K562 (cell line): Measurements from ENCODE around the gene ITGA6. TPM values are rescaled to one million over a fixed set of nuclear protein-coding genes. Genes with fewer than 3 reads are reported as not detected.

Source experiments
- ATAC-seq: fragments of 200-7000 bp; cut with Tn5 transposase; 3 replicates; pipeline ENCODE4 v1.9.1; 2020; ENCODE audit warnings: moderate library complexity
- BruUV-seq: library from RNA; stranded (reverse); fragments of 400-500 nt; replicated peaks from 2 replicates; lab custom pipeline; 2021; lab: Mats Ljungman, UMichigan
- CTCF ChIA-PET: fragments of 300-600 bp; formaldehyde crosslinking; extraction: SDS; loops from one replicate; lab custom pipeline; 2021; ENCODE audit warnings: low intra/inter-chr PET ratio; lab: Yijun Ruan, JAX
- POLR2A ChIA-PET: fragments of 300-600, 350-650 bp; sonication (Branson Sonifier 250); formaldehyde crosslinking; extraction: SDS; loops from one replicate; lab custom pipeline; 2021; ENCODE audit warnings: antibody characterized with exemption, inconsistent platforms; lab: Yijun Ruan, JAX
- DNase-seq, 4 experiments: peaks; one replicate each; pipeline versions ENCODE4 v3.0.0 to v3.0.0-alpha.2; 2011 to 2018; ENCODE audit warnings: low spot score in 3 of 4, mixed read lengths in 3 of 4; ENCODE audit errors: extremely low read depth in 1 of 4
- FAIRE-seq: peaks from 2 replicates; lab custom pipeline; 2011; peaks lifted over from hg19 to GRCh38; lab: Jason Lieb, UNC
- H2AFZ ChIP-seq: 2 replicates; pipeline ENCODE4 v1.6.0; 2011; ENCODE audit warnings: low read depth, low read length, control low read depth, inconsistent platforms
- H3K27ac ChIP-seq: fragments of 200-600 bp; 3 replicates; pipeline ENCODE4 v1.8.0; 2011; ENCODE audit warnings: low read depth, mild to moderate bottlenecking, control low read depth, inconsistent platforms, low read length, moderate library complexity, mixed read lengths; ENCODE audit errors: extremely low read depth
- H3K27me3 ChIP-seq, 2 experiments: fragments of 300-600 bp in 1 of 2; 2 replicates in 1 of 2; 3 replicates in 1 of 2; pipeline versions ENCODE4 v1.6.0 to v1.8.0; 2011; ENCODE audit warnings: inconsistent platforms in 2 of 2, low read length in 2 of 2, mild to moderate bottlenecking in 1 of 2, mixed read lengths in 1 of 2, moderate library complexity in 1 of 2; ENCODE audit not compliant: control insufficient read depth in 2 of 2, insufficient read depth in 2 of 2
- H3K36me3 ChIP-seq: fragments of 300-600 bp; 3 replicates; pipeline ENCODE4 v1.8.0; 2011; ENCODE audit warnings: mild to moderate bottlenecking, low read length, inconsistent platforms; ENCODE audit not compliant: control insufficient read depth, insufficient read depth
- H3K4me1 ChIP-seq, 2 experiments: fragments of 200-600 bp in 1 of 2; replicated peaks in 1 of 2; 2 replicates in 1 of 2; 3 replicates in 1 of 2; pipeline versions ENCODE4 v1.5.1 to v1.8.0; 2011; ENCODE audit warnings: inconsistent platforms in 2 of 2, low read length in 2 of 2, mild to moderate bottlenecking in 1 of 2, mixed read lengths in 1 of 2, moderate library complexity in 1 of 2; ENCODE audit not compliant: control insufficient read depth in 2 of 2, insufficient read depth in 2 of 2
- H3K4me2 ChIP-seq: 2 replicates; pipeline ENCODE4 v1.6.1; 2011; ENCODE audit warnings: low read length, control low read depth, inconsistent platforms, mixed read lengths; ENCODE audit not compliant: insufficient read depth
- H3K4me3 ChIP-seq: fragments of 200-600 bp; sonication (generic), shearing (Covaris generic); 2 replicates; pipeline ENCODE4 v1.5.1; 2016; ENCODE audit warnings: control low read depth, inconsistent platforms
- H3K79me2 ChIP-seq: fragments of 200-600 bp; 3 replicates; pipeline ENCODE4 v1.8.0; 2011; ENCODE audit warnings: low read length, inconsistent platforms; ENCODE audit not compliant: control insufficient read depth, insufficient read depth
- H3K9ac ChIP-seq, 2 experiments: 2 replicates each; pipeline versions ENCODE4 v1.6.0 to v1.6.1; 2011; ENCODE audit warnings: low read depth in 2 of 2, low read length in 2 of 2, control low read depth in 1 of 2, inconsistent platforms in 1 of 2, mild to moderate bottlenecking in 1 of 2, mixed read lengths in 1 of 2; ENCODE audit not compliant: insufficient read depth in 1 of 2
- H3K9me1 ChIP-seq: one replicate; pipeline ENCODE4 v1.6.0; 2011; ENCODE audit warnings: inconsistent platforms, mild to moderate bottlenecking, low read length, moderate library complexity; ENCODE audit not compliant: control insufficient read depth, insufficient read depth
- H3K9me3 ChIP-seq: replicated peaks from 2 replicates; pipeline ENCODE4 v1.5.1; 2011; ENCODE audit warnings: low read depth, low read length, inconsistent platforms; ENCODE audit not compliant: control insufficient read depth, insufficient read depth
- H4K20me1 ChIP-seq: replicated peaks from 2 replicates; pipeline ENCODE4 v1.6.1; 2011; ENCODE audit warnings: low read length, inconsistent platforms, mixed read lengths; ENCODE audit not compliant: control insufficient read depth, insufficient read depth
- BACH1 ChIP-seq: fragments of 200-800 bp; sonication (Bioruptor generic); IDR thresholded peaks from 2 replicates; pipeline ENCODE4 v1.6.1; 2016; ENCODE audit warnings: missing genetic modification characterization, missing compliant biosample characterization
- CREB3 ChIP-seq: fragments of 450-650 bp; conservative IDR thresholded peaks from 2 replicates; pipeline ENCODE4 v1.6.1; 2016; ENCODE audit warnings: missing genetic modification characterization, low read depth, mild to moderate bottlenecking, missing compliant biosample characterization, moderate library complexity
- IRF9 ChIP-seq: fragments of 450-650 bp; IDR thresholded peaks from 2 replicates; pipeline ENCODE4 v1.6.1; 2016; ENCODE audit warnings: missing biosample characterization, missing genetic modification characterization
- L3MBTL2 ChIP-seq: fragments of 450-650 bp; IDR thresholded peaks from 2 replicates; pipeline ENCODE4 v1.6.1; 2016; ENCODE audit warnings: mild to moderate bottlenecking, moderate library complexity
- NBN ChIP-seq: fragments of 450-650 bp; IDR thresholded peaks from 2 replicates; pipeline ENCODE4 v1.6.1; 2016; ENCODE audit warnings: low read depth, mild to moderate bottlenecking
- NCOA2 ChIP-seq, 2 experiments: fragments of 450-650 bp; IDR thresholded peaks; 2 replicates each; pipeline ENCODE4 v1.6.1; 2018; ENCODE audit warnings: mild to moderate bottlenecking in 2 of 2, moderate library complexity in 1 of 2; ENCODE audit not compliant: partially characterized antibody in 2 of 2
- NRF1 ChIP-seq, 2 experiments: fragments of 450-650 bp; IDR thresholded peaks in 1 of 2; conservative IDR thresholded peaks in 1 of 2; 2 replicates each; pipeline ENCODE4 v1.6.1; 2014; ENCODE audit warnings: mild to moderate bottlenecking in 2 of 2
- RCOR1 ChIP-seq, 2 experiments: IDR thresholded peaks; 2 replicates each; pipeline ENCODE4 v1.6.1; 2012; ENCODE audit warnings: low read depth in 2 of 2, low read length in 2 of 2, borderline replicate concordance in 1 of 2, improper control_type of control experiment in 1 of 2
- SMAD4 ChIP-seq: fragments of 250-450 bp; sonication (Bioruptor Pico); conservative IDR thresholded peaks from 2 replicates; pipeline ENCODE4 v1.8.0; 2021; ENCODE audit warnings: inconsistent platforms, mild to moderate bottlenecking, moderate library complexity
- ZNF121 ChIP-seq: sonication (generic); formaldehyde crosslinking; conservative IDR thresholded peaks from 2 replicates; pipeline ENCODE4 v1.8.0; 2022; ENCODE audit warnings: missing genetic modification reagents
- WGBS: fragments of 100-300 bp; shearing (Covaris generic); methylation state at CpG from one replicate; pipeline ENCODE4 v1.1.6; 2016; ENCODE audit warnings: low coverage, mixed read lengths; ENCODE audit not compliant: insufficient coverage; ENCODE audit errors: missing lambda C conversion rate; 5-methylcytosine and 5-hydroxymethylcytosine counted together
- in situ Hi-C: fragments of 300-500 bp; cut with MboI; formaldehyde crosslinking; loops from 4 replicates; pipeline ENCODE4 v1.15.0; 2018; ENCODE audit warnings: inconsistent platforms, mixed read lengths
- intact Hi-C: fragments of 100-400 bp; cut with micrococcal nuclease; formaldehyde crosslinking; loops from 2 replicates; pipeline ENCODE4 v1.14.2; 2022
- polyA plus RNA-seq, 8 experiments: library from polyadenylated mRNA; depleted of rRNA in 4 of 8; stranded (reverse) in 5 of 8; unstranded in 3 of 8; fragments of >200 nt; fragmentation: Nextera tagmentation in 2 of 8; fragmentation: Illumina TruSeq in 1 of 8; extraction: Ambion mirVana in 2 of 8; extraction: Trizol in 1 of 8; gene quantifications; 2 replicates each; pipeline versions ENCODE4 v1.2.1 to v1.2.3, GENCODE V29; 2011 to 2014; ENCODE audit warnings: inconsistent platforms in 1 of 8, missing spikeins in 1 of 8
- total RNA-seq, 7 experiments: library from RNA; depleted of rRNA in 6 of 7; stranded (reverse); fragments of >200 nt in 6 of 7; fragmentation: Illumina TruSeq in 2 of 7; extraction: Trizol in 2 of 7; gene quantifications; 2 replicates each; pipeline versions ENCODE4 v1.2.1 to v1.2.3, GENCODE V29; 2011 to 2021; ENCODE audit warnings: low replicate concordance in 1 of 7
- TF ChIP-seq, protein P1 (sequence below): fragments of 250-450 bp; sonication (Bioruptor Pico); IDR thresholded peaks from 2 replicates; pipeline ENCODE4 v1.8.0; 2022; ENCODE audit warnings: moderate library complexity, mild to moderate bottlenecking, inconsistent platforms
- TF ChIP-seq, protein P2 (sequence below): sonication (generic); formaldehyde crosslinking; IDR thresholded peaks from 2 replicates; pipeline ENCODE4 v1.8.0; 2022; ENCODE audit warnings: mild to moderate bottlenecking, missing genetic modification reagents
- TF ChIP-seq, protein P3 (sequence below): sonication (generic); formaldehyde crosslinking; IDR thresholded peaks from 2 replicates; pipeline ENCODE4 v1.8.0; 2023; ENCODE audit warnings: mild to moderate bottlenecking, missing genetic modification reagents

Gene ITGA6
- total and polyA plus RNA-seq, 9 of the 15 experiments (the other 6 are each of a cell fraction or from before 2014, with no cell fraction given), result 0.01 to 0.29 (median 0.05) TPM; not detected in 5

DNA sequence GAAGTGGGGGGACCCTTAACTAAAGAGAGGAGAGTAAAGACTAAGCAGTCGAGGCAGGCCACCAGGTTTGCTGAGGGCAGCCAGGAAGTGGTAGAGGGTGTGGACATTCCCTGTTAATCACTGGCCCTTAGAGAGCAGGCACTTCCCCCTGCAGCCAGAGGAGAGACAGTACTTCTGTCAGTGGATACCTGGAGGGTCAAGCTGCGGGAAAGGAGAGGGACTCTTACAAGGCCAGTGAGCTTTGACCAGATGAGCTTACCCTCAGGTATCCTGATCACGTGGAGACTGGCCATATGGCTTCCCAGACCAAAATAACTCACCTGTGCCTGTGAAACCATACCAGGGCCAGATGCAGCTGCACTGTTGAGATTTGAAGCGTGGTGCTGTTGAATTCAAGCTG lies 28.6 kb downstream of the ITGA6 start (continued):
- TF ChIP-seq RCOR1 (IDR thresholded peaks at IDR 0.05; ENCODE audit: borderline replicate concordance in 1 of 2, low read depth in 2 of 2, low read length in 2 of 2), result no peak

DNA sequence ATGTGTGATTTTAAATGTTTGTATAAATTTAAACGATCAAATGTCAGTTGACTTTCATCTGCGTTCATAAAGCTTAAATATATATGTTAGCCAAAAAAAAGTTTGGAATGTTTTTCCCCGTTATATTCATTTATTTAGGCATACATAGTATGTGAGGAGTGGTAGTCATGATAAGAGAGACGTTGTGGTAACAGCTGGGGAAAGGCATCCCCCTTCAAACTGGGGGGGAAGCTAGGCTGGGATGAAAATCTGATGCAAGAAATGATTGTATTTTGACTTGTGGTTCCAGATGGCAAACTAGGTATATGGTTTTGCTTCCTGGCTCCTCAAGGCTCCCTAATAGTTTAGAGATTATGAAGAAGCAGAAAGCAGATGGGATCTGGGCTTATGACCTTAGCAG lies 30.1 kb downstream of the ITGA6 start:
- Histone ChIP-seq H2AFZ (no peak overlapping the region), H3K4me1 (no peaks in the 10 kb centered on the region), H3K4me2 (no peak overlapping the region), H3K27ac (no peak overlapping the region), H3K9ac (no peak overlapping the region), H3K4me3 (no peak overlapping the region), H3K9me1 (no peaks in the 10 kb centered on the region), H4K20me1 (no peaks in the 10 kb centered on the region; the same call in 1 of the 2 replicates), H3K9me3 (no peaks in the 10 kb centered on the region), H3K27me3 (peaks cover 2 to 52% of the 10 kb centered on the region in 2 experiments; a peak in 4 of 5 replicates), H3K36me3 (no peaks in the 10 kb centered on the region), H3K79me2 (no peaks in the 10 kb centered on the region)
- FAIRE-seq, result no peak
- no TSS peak for BruUV-seq
- ChIA-PET POLR2A (interaction anchor here (0.6 kb wide), 1 partner anchor 283 kb away, joined by 4 read pairs; no protein-coding TSS in a partner anchor), CTCF (interaction anchor here (0.7 kb wide), 1 partner anchor 8 kb away, joined by 3 read pairs; no protein-coding TSS in a partner anchor)
- no peak for DNase-seq
- WGBS, result 0% methylated on average over 4 of the region's 4 CpGs
- intact Hi-C loops, result no loop called here
- in situ Hi-C loops, result loop anchor here (25.0 kb wide), 1 partner anchor 870 kb away; no protein-coding TSS in a partner anchor
- ATAC-seq, result no peak
- TF ChIP-seq, protein P1, sequence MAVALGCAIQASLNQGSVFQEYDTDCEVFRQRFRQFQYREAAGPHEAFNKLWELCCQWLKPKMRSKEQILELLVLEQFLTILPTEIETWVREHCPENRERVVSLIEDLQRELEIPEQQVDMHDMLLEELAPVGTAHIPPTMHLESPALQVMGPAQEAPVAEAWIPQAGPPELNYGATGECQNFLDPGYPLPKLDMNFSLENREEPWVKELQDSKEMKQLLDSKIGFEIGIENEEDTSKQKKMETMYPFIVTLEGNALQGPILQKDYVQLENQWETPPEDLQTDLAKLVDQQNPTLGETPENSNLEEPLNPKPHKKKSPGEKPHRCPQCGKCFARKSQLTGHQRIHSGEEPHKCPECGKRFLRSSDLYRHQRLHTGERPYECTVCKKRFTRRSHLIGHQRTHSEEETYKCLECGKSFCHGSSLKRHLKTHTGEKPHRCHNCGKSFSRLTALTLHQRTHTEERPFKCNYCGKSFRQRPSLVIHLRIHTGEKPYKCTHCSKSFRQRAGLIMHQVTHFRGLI (CRISPR knock-in tag), result no peak
- TF ChIP-seq L3MBTL2 (no peak), IRF9 (tag) (no peak), SMAD4 (CRISPR knock-in tag) (no peak), NCOA2 (IDR thresholded peaks at IDR 0.05; ENCODE audit: partially characterized antibody in 2 of 2) (no peak), NRF1 (conservative IDR thresholded peaks at IDR 0.05 in 1 of 2, IDR thresholded peaks at IDR 0.05 in 1 of 2) (no peak), BACH1 (tag) (no peak), NBN (no peak), CREB3 (tag) (no peak), ZNF121 (CRISPR knock-in tag) (no peak)
- TF ChIP-seq, protein P2, sequence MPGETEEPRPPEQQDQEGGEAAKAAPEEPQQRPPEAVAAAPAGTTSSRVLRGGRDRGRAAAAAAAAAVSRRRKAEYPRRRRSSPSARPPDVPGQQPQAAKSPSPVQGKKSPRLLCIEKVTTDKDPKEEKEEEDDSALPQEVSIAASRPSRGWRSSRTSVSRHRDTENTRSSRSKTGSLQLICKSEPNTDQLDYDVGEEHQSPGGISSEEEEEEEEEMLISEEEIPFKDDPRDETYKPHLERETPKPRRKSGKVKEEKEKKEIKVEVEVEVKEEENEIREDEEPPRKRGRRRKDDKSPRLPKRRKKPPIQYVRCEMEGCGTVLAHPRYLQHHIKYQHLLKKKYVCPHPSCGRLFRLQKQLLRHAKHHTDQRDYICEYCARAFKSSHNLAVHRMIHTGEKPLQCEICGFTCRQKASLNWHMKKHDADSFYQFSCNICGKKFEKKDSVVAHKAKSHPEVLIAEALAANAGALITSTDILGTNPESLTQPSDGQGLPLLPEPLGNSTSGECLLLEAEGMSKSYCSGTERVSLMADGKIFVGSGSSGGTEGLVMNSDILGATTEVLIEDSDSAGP (CRISPR knock-in tag), result no peak
- TF ChIP-seq, protein P3, sequence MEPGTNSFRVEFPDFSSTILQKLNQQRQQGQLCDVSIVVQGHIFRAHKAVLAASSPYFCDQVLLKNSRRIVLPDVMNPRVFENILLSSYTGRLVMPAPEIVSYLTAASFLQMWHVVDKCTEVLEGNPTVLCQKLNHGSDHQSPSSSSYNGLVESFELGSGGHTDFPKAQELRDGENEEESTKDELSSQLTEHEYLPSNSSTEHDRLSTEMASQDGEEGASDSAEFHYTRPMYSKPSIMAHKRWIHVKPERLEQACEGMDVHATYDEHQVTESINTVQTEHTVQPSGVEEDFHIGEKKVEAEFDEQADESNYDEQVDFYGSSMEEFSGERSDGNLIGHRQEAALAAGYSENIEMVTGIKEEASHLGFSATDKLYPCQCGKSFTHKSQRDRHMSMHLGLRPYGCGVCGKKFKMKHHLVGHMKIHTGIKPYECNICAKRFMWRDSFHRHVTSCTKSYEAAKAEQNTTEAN (CRISPR knock-in tag), result no peak
